Panc1 (cell line): Measurements from ENCODE around the gene CSF1R. TPM values are rescaled to one million over a fixed set of nuclear protein-coding genes. Genes with fewer than 3 reads are reported as not detected.

Experiments used
- ATAC-seq: fragments of 200-7000 bp; cut with Tn5 transposase; 2 replicates; pipeline ENCODE4 v1.9.1; 2020; ENCODE audit warnings: mild to moderate bottlenecking, moderate library complexity
- BruUV-seq: library from RNA; stranded (reverse); fragments of 400-500 nt; replicated peaks from 2 replicates; lab custom pipeline; 2021; lab: Mats Ljungman, UMichigan
- CTCF ChIA-PET: fragments of 300-600 bp; sonication (Branson Sonifier 250); formaldehyde crosslinking; loops from one replicate; lab custom pipeline; 2022; ENCODE audit warnings: antibody characterized with exemption; lab: Charles Lee
- POLR2A ChIA-PET: fragments of 300-600 bp; sonication (Branson Sonifier 250); formaldehyde crosslinking; loops from one replicate; lab custom pipeline; 2022; ENCODE audit warnings: antibody characterized with exemption; lab: Charles Lee
- DNase-seq: peaks from one replicate; pipeline ENCODE4 v3.0.0-alpha.2; 2010; ENCODE audit warnings: low read depth, low spot score
- H3K27ac ChIP-seq: 2 replicates; pipeline ENCODE4 v1.5.1; 2011; ENCODE audit warnings: mild to moderate bottlenecking, low read length, inconsistent platforms
- H3K27me3 ChIP-seq: fragments of 200-500 bp; sonication (Bioruptor generic); 2 replicates; pipeline ENCODE4 v1.6.0; 2014; ENCODE audit warnings: low read length, inconsistent platforms; ENCODE audit not compliant: control insufficient read depth, insufficient read depth
- H3K36me3 ChIP-seq: fragments of 200-500 bp; sonication (Bioruptor generic); 2 replicates; pipeline ENCODE4 v1.5.1; 2014; ENCODE audit warnings: inconsistent platforms, mild to moderate bottlenecking, low read length, moderate library complexity; ENCODE audit not compliant: control insufficient read depth, insufficient read depth
- H3K4me1 ChIP-seq: 2 replicates; pipeline ENCODE4 v1.5.1; 2011; ENCODE audit warnings: inconsistent platforms, mild to moderate bottlenecking, low read length, moderate library complexity; ENCODE audit not compliant: control insufficient read depth, insufficient read depth
- H3K4me3 ChIP-seq, 2 experiments: 2 replicates each; pipeline ENCODE4 v1.5.1; 2011 to 2012; ENCODE audit warnings: low read depth in 2 of 2, low read length in 2 of 2, mild to moderate bottlenecking in 2 of 2, inconsistent platforms in 1 of 2, moderate library complexity in 1 of 2
- H3K9me3 ChIP-seq: fragments of 200-500 bp; sonication (Bioruptor generic); 2 replicates; pipeline ENCODE4 v1.5.1; 2014; ENCODE audit warnings: low read depth, mild to moderate bottlenecking, inconsistent platforms, low read length, moderate library complexity; ENCODE audit not compliant: control insufficient read depth, insufficient read depth
- CTCF ChIP-seq: fragments of 450-650 bp; IDR thresholded peaks from 2 replicates; pipeline ENCODE4 v1.5.1; 2017; ENCODE audit warnings: mild to moderate bottlenecking
- POLR2AphosphoS5 ChIP-seq: IDR thresholded peaks from 2 replicates; pipeline ENCODE4 v1.6.1; 2012; ENCODE audit warnings: mild to moderate bottlenecking, low read depth, low read length, moderate library complexity
- REST ChIP-seq, 2 experiments: IDR thresholded peaks; 2 replicates each; pipeline ENCODE4 v1.6.1; 2011 to 2012; ENCODE audit warnings: low read depth in 2 of 2, control low read depth in 1 of 2, low read length in 1 of 2, mild to moderate bottlenecking in 1 of 2, moderate library complexity in 1 of 2; ENCODE audit not compliant: insufficient read depth in 1 of 2
- SIN3A ChIP-seq: IDR thresholded peaks from 2 replicates; pipeline ENCODE4 v1.6.1; 2012; ENCODE audit warnings: low read depth, mild to moderate bottlenecking, low read length, moderate library complexity, borderline replicate concordance; ENCODE audit not compliant: insufficient read depth
- TCF7L2 ChIP-seq: IDR thresholded peaks from 2 replicates; pipeline ENCODE4 v1.6.1; 2011; ENCODE audit warnings: mild to moderate bottlenecking, low read depth, low read length, inconsistent platforms
- in situ Hi-C: cut with HindIII; loops from 2 replicates; pipeline ENCODE4 v1.10.0; 2016; ENCODE audit warnings: low sequenced_read_pairs, low pct_unique_long_range_greater_than_20kb
- intact Hi-C: fragments of 100-400 bp; cut with micrococcal nuclease; formaldehyde crosslinking; loops from one replicate; pipeline ENCODE4 v1.10.0; 2022; ENCODE audit not compliant: unreplicated experiment
- total RNA-seq: library from RNA; stranded (reverse); gene quantifications from one replicate; pipeline ENCODE4 v1.2.1, GENCODE V29; 2021; ENCODE audit not compliant: unreplicated experiment

CSF1R gene
- total RNA-seq, 1 experiment from 2014 or later = 0.05 TPM

- DNase-seq (no peak), ATAC-seq (no peak)
- Histone ChIP-seq H3K4me1 (no peaks in the 10 kb centered on the region), H3K36me3 (peaks cover 8% of the 10 kb centered on the region), H3K27ac (no peak overlapping the region), H3K9me3 (no peaks in the 10 kb centered on the region), H3K4me3 (no peak overlapping the region), H3K27me3 (no peaks in the 10 kb centered on the region)
- in situ Hi-C loops = no loop called here
- POLR2A ChIA-PET = no interaction called here
- intact Hi-C loops = no loop called here
- no TSS peak for BruUV-seq
- no peak for TF ChIP-seq POLR2AphosphoS5
- TF ChIP-seq TCF7L2 = no peak
- no peak for TF ChIP-seq SIN3A
- TF ChIP-seq CTCF = no peak
- no peak for TF ChIP-seq REST (IDR thresholded peaks at IDR 0.05; ENCODE audit: insufficient read depth in 1 of 2, low read depth in 2 of 2, low read length in 1 of 2)
- CTCF ChIA-PET = no interaction called here
Measured at GRCh38 chr5:150053713-150054392, 32.5 kb downstream of the CSF1R start.

- intact Hi-C loops = no loop called here
- in situ Hi-C loops = no loop called here
- no TSS peak for BruUV-seq
- DNase-seq (no peak), ATAC-seq (no peak)
- Histone ChIP-seq H3K9me3 (no peaks in the 10 kb centered on the region), H3K4me1 (no peaks in the 10 kb centered on the region), H3K27ac (no peak overlapping the region), H3K27me3 (no peaks in the 10 kb centered on the region), H3K4me3 (no peak overlapping the region), H3K36me3 (peaks cover 9% of the 10 kb centered on the region)
- no peak for TF ChIP-seq POLR2AphosphoS5
- TF ChIP-seq SIN3A = no peak
- no peak for TF ChIP-seq CTCF
- TF ChIP-seq TCF7L2 = no peak
- TF ChIP-seq REST (IDR thresholded peaks at IDR 0.05; ENCODE audit: insufficient read depth in 1 of 2, low read depth in 2 of 2, low read length in 1 of 2) = no peak
- CTCF ChIA-PET = no interaction called here
- POLR2A ChIA-PET = no interaction called here
Measured at GRCh38 chr5:150052956-150053712, 33.2 kb downstream of the CSF1R start.
